Mammary epithelial cell (primary cell): ENCODE results near the gene DVL1.

Experiments used
- CTCF ChIP-seq, 2 donors: IDR thresholded peaks in 1 of 2; conservative IDR thresholded peaks in 1 of 2; 2 replicates each; pipeline ENCODE4 v1.5.1; 2011 to 2012; ENCODE audit warnings: inconsistent platforms in 2 of 2, low read length in 2 of 2, mild to moderate bottlenecking in 2 of 2, control low read depth in 1 of 2, low read depth in 1 of 2; ENCODE audit not compliant: insufficient read depth in 1 of 2; ENCODE audit errors: extremely low read depth in 1 of 2
- EZH2 ChIP-seq: IDR thresholded peaks from 2 replicates; pipeline ENCODE4 v1.6.1; 2012; ENCODE audit warnings: low read length, inconsistent platforms, borderline replicate concordance

- TF ChIP-seq CTCF (conservative IDR thresholded peaks at IDR 0.05 in 1 of 2, IDR thresholded peaks at IDR 0.05 in 1 of 2; ENCODE audit: extremely low read depth in 1 of 2, insufficient read depth in 1 of 2, low read depth in 1 of 2, low read length in 2 of 2) (no peak), EZH2 (no peak)
Observed at GRCh38 chr1:1335792-1336248, 13.4 kb downstream of the DVL1 start.
